ENCODE results near the gene OSBPL5. TPM values are rescaled to one million over a fixed set of nuclear protein-coding genes. Genes with fewer than 3 reads are reported as not detected.

The OSBPL5 gene
- total and polyA plus RNA-seq, 9 of the 15 experiments (the other 6 are each of a cell fraction or from before 2014, with no cell fraction given): 0.06 to 14.8 (median 3.2) TPM

DNA sequence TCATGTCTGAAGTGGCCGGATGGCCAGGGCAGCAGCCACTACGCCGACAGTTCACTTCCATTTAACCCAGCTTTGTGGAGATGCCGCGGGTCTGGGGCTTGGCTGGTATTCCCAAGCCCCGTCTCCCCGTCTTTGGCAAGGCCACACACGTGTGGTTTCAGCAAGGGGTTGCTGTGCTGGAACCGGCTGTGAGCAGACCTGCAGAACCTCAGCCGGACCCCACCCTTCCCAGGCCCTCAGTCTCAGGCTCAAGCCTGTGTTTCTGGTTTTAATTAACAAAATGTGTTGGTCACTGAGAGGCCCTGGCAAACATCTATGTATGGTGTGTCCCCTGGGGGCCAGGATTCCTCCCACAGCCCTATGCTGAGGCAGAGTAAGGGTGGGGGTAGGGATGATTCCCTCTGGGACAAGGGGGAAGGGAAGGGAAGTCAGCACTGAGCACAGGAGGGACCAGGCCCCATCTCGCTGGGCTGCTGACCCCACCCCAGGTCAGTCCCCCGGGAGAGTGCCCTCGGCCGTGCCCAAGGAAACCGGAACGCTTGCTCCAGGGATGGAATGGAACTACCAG, 9.3 kb downstream of the OSBPL5 start (continued):
- TF ChIP-seq RUNX1 (IDR thresholded peaks at IDR 0.05; ENCODE audit: low read depth) (no peak), ZNF174 (CRISPR knock-in tag; IDR thresholded peaks at IDR 0.05) (no peak), U2AF2 (optimal IDR thresholded peaks at IDR 0.05; ENCODE audit: low read depth, low read length) (no peak), ZNF354B (CRISPR knock-in tag; IDR thresholded peaks at IDR 0.05) (no peak), ILK (tag; IDR thresholded peaks at IDR 0.05; ENCODE audit: borderline replicate concordance, low read depth) (no peak), SRSF3 (IDR thresholded peaks at IDR 0.05; ENCODE audit: insufficient read depth, low read length) (no peak)
- TF ChIP-seq, protein P1, sequence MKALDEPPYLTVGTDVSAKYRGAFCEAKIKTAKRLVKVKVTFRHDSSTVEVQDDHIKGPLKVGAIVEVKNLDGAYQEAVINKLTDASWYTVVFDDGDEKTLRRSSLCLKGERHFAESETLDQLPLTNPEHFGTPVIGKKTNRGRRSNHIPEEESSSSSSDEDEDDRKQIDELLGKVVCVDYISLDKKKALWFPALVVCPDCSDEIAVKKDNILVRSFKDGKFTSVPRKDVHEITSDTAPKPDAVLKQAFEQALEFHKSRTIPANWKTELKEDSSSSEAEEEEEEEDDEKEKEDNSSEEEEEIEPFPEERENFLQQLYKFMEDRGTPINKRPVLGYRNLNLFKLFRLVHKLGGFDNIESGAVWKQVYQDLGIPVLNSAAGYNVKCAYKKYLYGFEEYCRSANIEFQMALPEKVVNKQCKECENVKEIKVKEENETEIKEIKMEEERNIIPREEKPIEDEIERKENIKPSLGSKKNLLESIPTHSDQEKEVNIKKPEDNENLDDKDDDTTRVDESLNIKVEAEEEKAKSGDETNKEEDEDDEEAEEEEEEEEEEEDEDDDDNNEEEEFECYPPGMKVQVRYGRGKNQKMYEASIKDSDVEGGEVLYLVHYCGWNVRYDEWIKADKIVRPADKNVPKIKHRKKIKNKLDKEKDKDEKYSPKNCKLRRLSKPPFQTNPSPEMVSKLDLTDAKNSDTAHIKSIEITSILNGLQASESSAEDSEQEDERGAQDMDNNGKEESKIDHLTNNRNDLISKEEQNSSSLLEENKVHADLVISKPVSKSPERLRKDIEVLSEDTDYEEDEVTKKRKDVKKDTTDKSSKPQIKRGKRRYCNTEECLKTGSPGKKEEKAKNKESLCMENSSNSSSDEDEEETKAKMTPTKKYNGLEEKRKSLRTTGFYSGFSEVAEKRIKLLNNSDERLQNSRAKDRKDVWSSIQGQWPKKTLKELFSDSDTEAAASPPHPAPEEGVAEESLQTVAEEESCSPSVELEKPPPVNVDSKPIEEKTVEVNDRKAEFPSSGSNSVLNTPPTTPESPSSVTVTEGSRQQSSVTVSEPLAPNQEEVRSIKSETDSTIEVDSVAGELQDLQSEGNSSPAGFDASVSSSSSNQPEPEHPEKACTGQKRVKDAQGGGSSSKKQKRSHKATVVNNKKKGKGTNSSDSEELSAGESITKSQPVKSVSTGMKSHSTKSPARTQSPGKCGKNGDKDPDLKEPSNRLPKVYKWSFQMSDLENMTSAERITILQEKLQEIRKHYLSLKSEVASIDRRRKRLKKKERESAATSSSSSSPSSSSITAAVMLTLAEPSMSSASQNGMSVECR (CRISPR knock-in tag; IDR thresholded peaks at IDR 0.05): no peak
